HG03457 (cell line): Measurements from ENCODE around the gene NEK11.

Source experiments
- ATAC-seq: cut with Tn5 transposase; IDR thresholded peaks from one replicate; pipeline ENCODE4 v1.9.1; 2021; ENCODE audit warnings: moderate number of reproducible peaks; ENCODE audit not compliant: unreplicated experiment

The NEK11 gene

GRCh38 chr3:131393868-131394267, 367.2 kb downstream of the NEK11 start:
- ATAC-seq = no peak

GRCh38 chr3:131394400-131394799, 367.7 kb downstream of the NEK11 start:
- no peak for ATAC-seq

GRCh38 chr3:131396170-131396569, 369.5 kb downstream of the NEK11 start:
- ATAC-seq = no peak

GRCh38 chr3:131397889-131398288, 371.2 kb downstream of the NEK11 start:
- ATAC-seq = no peak
